WTC11 (cell line): ENCODE data around the gene CCNF. TPM values are rescaled to one million over a fixed set of nuclear protein-coding genes. Genes with fewer than 3 reads are reported as not detected.
A peak's percentile ranks its signal among the peaks of the same experiment; 100 is the strongest.

Experiments used
- AFF4 ChIP-seq: sonication (generic); formaldehyde crosslinking; IDR thresholded peaks from 2 replicates; pipeline ENCODE4 v1.8.1; 2023; ENCODE audit warnings: mild to moderate bottlenecking, missing genetic modification reagents, borderline replicate concordance
- AR ChIP-seq: fragments of 250-450 bp; sonication (Bioruptor Pico); IDR thresholded peaks from 2 replicates; pipeline ENCODE4 v1.9.0; 2021; ENCODE audit warnings: mild to moderate bottlenecking
- ATF6 ChIP-seq: sonication (generic); formaldehyde crosslinking; IDR thresholded peaks from 2 replicates; pipeline ENCODE4 v1.8.1; 2023; ENCODE audit warnings: mild to moderate bottlenecking, missing genetic modification reagents
- CBFB ChIP-seq: sonication (generic); formaldehyde crosslinking; IDR thresholded peaks from 2 replicates; pipeline ENCODE4 v1.8.1; 2022; ENCODE audit warnings: mild to moderate bottlenecking, low read depth, missing genetic modification reagents
- CREB1 ChIP-seq: sonication (generic); formaldehyde crosslinking; IDR thresholded peaks from 2 replicates; pipeline ENCODE4 v1.8.0; 2023; ENCODE audit warnings: mild to moderate bottlenecking, missing genetic modification reagents
- E2F5 ChIP-seq: sonication (generic); formaldehyde crosslinking; IDR thresholded peaks from 2 replicates; pipeline ENCODE4 v1.8.1; 2022; ENCODE audit warnings: mild to moderate bottlenecking, moderate library complexity, missing genetic modification reagents
- FOXJ3 ChIP-seq: sonication (generic); formaldehyde crosslinking; IDR thresholded peaks from 2 replicates; pipeline ENCODE4 v1.9.0; 2021; ENCODE audit warnings: missing genetic modification reagents, mild to moderate bottlenecking, borderline replicate concordance
- FOXK1 ChIP-seq: sonication (generic); formaldehyde crosslinking; IDR thresholded peaks from 2 replicates; pipeline ENCODE4 v1.8.0; 2022; ENCODE audit warnings: mild to moderate bottlenecking, moderate library complexity, missing genetic modification reagents
- GTF2I ChIP-seq: fragments of 250-450 bp; sonication (Bioruptor Pico); conservative IDR thresholded peaks from 2 replicates; pipeline ENCODE4 v1.4.0; 2021; ENCODE audit warnings: mild to moderate bottlenecking
- HMGXB4 ChIP-seq: sonication (generic); formaldehyde crosslinking; IDR thresholded peaks from 2 replicates; pipeline ENCODE4 v1.8.1; 2023; ENCODE audit warnings: mild to moderate bottlenecking, moderate library complexity, missing genetic modification reagents
- JAZF1 ChIP-seq: fragments of 250-450 bp; sonication (Bioruptor Pico); IDR thresholded peaks from 2 replicates; pipeline ENCODE4 v1.9.0; 2021; ENCODE audit warnings: moderate library complexity, mild to moderate bottlenecking, inconsistent platforms
- MLX ChIP-seq: sonication (generic); formaldehyde crosslinking; IDR thresholded peaks from 2 replicates; pipeline ENCODE4 v1.8.1; 2023; ENCODE audit warnings: mild to moderate bottlenecking, missing genetic modification reagents, moderate library complexity
- NFE2L1 ChIP-seq: sonication (generic); formaldehyde crosslinking; IDR thresholded peaks from 2 replicates; pipeline ENCODE4 v1.8.1; 2023; ENCODE audit warnings: missing genetic modification reagents
- PRRX2 ChIP-seq: fragments of 250-450 bp; sonication (Bioruptor Pico); IDR thresholded peaks from 2 replicates; pipeline ENCODE4 v1.8.0; 2021; ENCODE audit warnings: mild to moderate bottlenecking
- STAT6 ChIP-seq: sonication (generic); formaldehyde crosslinking; conservative IDR thresholded peaks from 2 replicates; pipeline ENCODE4 v1.8.1; 2023; ENCODE audit warnings: mild to moderate bottlenecking, low read depth, missing genetic modification reagents, moderate library complexity
- ZNF232 ChIP-seq: sonication (generic); formaldehyde crosslinking; IDR thresholded peaks from 2 replicates; pipeline ENCODE4 v1.8.0; 2022; ENCODE audit warnings: mild to moderate bottlenecking, missing genetic modification reagents
- ZNF416 ChIP-seq: fragments of 250-450 bp; sonication (Bioruptor Pico); IDR thresholded peaks from 2 replicates; pipeline ENCODE4 v1.9.0; 2021; ENCODE audit warnings: mild to moderate bottlenecking, inconsistent platforms
- ZNF512 ChIP-seq: sonication (generic); formaldehyde crosslinking; IDR thresholded peaks from 2 replicates; pipeline ENCODE4 v1.8.1; 2022; ENCODE audit warnings: missing genetic modification reagents, borderline replicate concordance
- ZSCAN18 ChIP-seq: fragments of 250-450 bp; sonication (Bioruptor Pico); IDR thresholded peaks from 2 replicates; pipeline ENCODE4 v2.1.2; 2022; ENCODE audit warnings: mild to moderate bottlenecking, moderate library complexity
- total RNA-seq: library from RNA; stranded (reverse); gene quantifications from 3 replicates; pipeline ENCODE4 v1.2.3, GENCODE V29; 2021

CCNF gene
- total RNA-seq, 1 experiment from 2014 or later: 65.7 TPM

GRCh38 chr16:2473999-2474876, 45.0 kb downstream of the CCNF start (continued):
- TF ChIP-seq ZSCAN18 (CRISPR knock-in tag) (no peak), E2F5 (peak; percentile 32; the same call in 1 of the 2 replicates), ZNF512 (CRISPR knock-in tag) (no peak), ATF6 (CRISPR knock-in tag) (no peak), HMGXB4 (CRISPR knock-in tag) (peak; percentile 60), NFE2L1 (CRISPR knock-in tag) (no peak), STAT6 (CRISPR knock-in tag) (no peak), AFF4 (CRISPR knock-in tag) (no peak), JAZF1 (CRISPR knock-in tag) (no peak), CBFB (CRISPR knock-in tag) (no peak), MLX (CRISPR knock-in tag) (no peak), CREB1 (no peak), ZNF232 (no peak), GTF2I (CRISPR knock-in tag) (no peak), FOXK1 (peak; percentile 52; the same call in 1 of the 2 replicates), ZNF416 (CRISPR knock-in tag) (no peak), PRRX2 (no peak), AR (CRISPR knock-in tag) (no peak), FOXJ3 (CRISPR knock-in tag) (no peak)
